Kidney (tissue), 14 donors: ENCODE results near the gene ZNF831. TPM values are rescaled to one million over a fixed set of nuclear protein-coding genes. Genes with fewer than 3 reads are reported as not detected.
A peak's percentile ranks its signal among the peaks of the same experiment; 100 is the strongest.

ENCODE experiments used
- DNase-seq, 5 donors: peaks; one replicate each; pipeline ENCODE4 v3.0.0-alpha.2; 2013 to 2020
- FAIRE-seq: peaks from 2 replicates; lab custom pipeline; 2012; peaks lifted over from hg19 to GRCh38; lab: Jason Lieb, UNC
- H3K27ac ChIP-seq, 2 donors: one replicate each; pipeline ENCODE4 v1.7.0; 2013; ENCODE audit warnings: low read depth in 2 of 2, low read length in 2 of 2, inconsistent platforms in 1 of 2
- H3K27me3 ChIP-seq: one replicate; pipeline ENCODE4 v1.7.1; 2013; ENCODE audit warnings: low read length, inconsistent platforms; ENCODE audit not compliant: control insufficient read depth, insufficient read depth
- H3K36me3 ChIP-seq, 3 donors: one replicate each; pipeline versions ENCODE4 v1.7.0 to v1.7.1; 2013; ENCODE audit warnings: low read length in 3 of 3, control low read depth in 1 of 3, inconsistent platforms in 1 of 3; ENCODE audit not compliant: insufficient read depth in 3 of 3, control insufficient read depth in 2 of 3
- H3K4me1 ChIP-seq, 3 donors: one replicate each; pipeline versions ENCODE4 v1.7.0 to v1.7.1; 2013; ENCODE audit warnings: low read length in 3 of 3, inconsistent platforms in 1 of 3, low read depth in 1 of 3; ENCODE audit not compliant: control insufficient read depth in 2 of 3, insufficient read depth in 2 of 3
- H3K4me3 ChIP-seq, 3 donors: one replicate each; pipeline versions ENCODE4 v1.7.0 to v1.8.1; 2013; ENCODE audit warnings: low read length in 3 of 3, control low read depth in 1 of 3, inconsistent platforms in 1 of 3
- H3K9ac ChIP-seq, 3 donors: one replicate each; pipeline versions ENCODE4 v1.7.0 to v1.7.1; 2013; ENCODE audit warnings: low read length in 3 of 3, control low read depth in 1 of 3, inconsistent platforms in 1 of 3
- H3K9me3 ChIP-seq, 3 donors: one replicate each; pipeline versions ENCODE4 v1.7.0 to v1.7.1; 2013; ENCODE audit warnings: low read length in 3 of 3, control low read depth in 1 of 3, inconsistent platforms in 1 of 3; ENCODE audit not compliant: control insufficient read depth in 2 of 3, insufficient read depth in 1 of 3
- intact Hi-C: fragments of 100-400 bp; cut with DNase I; formaldehyde crosslinking; loops from one replicate; pipeline ENCODE4 v1.11.1; 2022
- polyA plus RNA-seq: library from polyadenylated mRNA; stranded (reverse); fragments of 350-450 nt; fragmentation: Illumina TruSeq; extraction: RNeasy Lipid Tissue Mini Kit (QIAGEN cat#74804); gene quantifications from one replicate; pipeline ENCODE4 v1.2.3, GENCODE V29; 2014; ENCODE audit warnings: low read depth, low replicate concordance; ENCODE audit not compliant: insufficient read depth
- total RNA-seq: library from RNA; stranded (reverse); fragmentation: NEBNext Ultra II Directional; extraction: Animal tissue kit (Norgen Biotek cat#: 25700); gene quantifications from one replicate; pipeline ENCODE4 v1.2.1, GENCODE V29; 2021
- TF ChIP-seq, protein P1 (sequence below): IDR thresholded peaks from 3 replicates; pipeline ENCODE4 v1.5.1; 2012; ENCODE audit warnings: mild to moderate bottlenecking, moderate library complexity, borderline replicate concordance; ENCODE audit not compliant: insufficient read depth; ENCODE audit errors: extremely low read depth
- donor health status: control.
- donor health status: control.
- donor health status: control.
- donor health status: control.
- donor health status: control.
- donor health status: DM: yes; HTN: yes; CAD: no.
- donor health status: Normal renal cell carcinoma (clear cell type).

ZNF831 gene
- total and polyA plus RNA-seq, 2 donors from 2014 or later: 0.04 to 1.9 TPM

GRCh38 chr20:59273739-59274357, 110.2 kb downstream of the ZNF831 start:
- FAIRE-seq: no peak
- Histone ChIP-seq H3K9ac (no peak overlapping the region), H3K4me1 (no peaks in the 10 kb centered on the region), H3K27ac (no peak overlapping the region), H3K4me3 (no peak overlapping the region), H3K36me3 (no peaks in the 10 kb centered on the region), H3K27me3 (no peaks in the 10 kb centered on the region), H3K9me3 (no peaks in the 10 kb centered on the region)
- intact Hi-C loops: no loop called here
- peak in 4 of 5 donors; percentile 55 to 73 (median 67) for DNase-seq
- TF ChIP-seq, protein P1, sequence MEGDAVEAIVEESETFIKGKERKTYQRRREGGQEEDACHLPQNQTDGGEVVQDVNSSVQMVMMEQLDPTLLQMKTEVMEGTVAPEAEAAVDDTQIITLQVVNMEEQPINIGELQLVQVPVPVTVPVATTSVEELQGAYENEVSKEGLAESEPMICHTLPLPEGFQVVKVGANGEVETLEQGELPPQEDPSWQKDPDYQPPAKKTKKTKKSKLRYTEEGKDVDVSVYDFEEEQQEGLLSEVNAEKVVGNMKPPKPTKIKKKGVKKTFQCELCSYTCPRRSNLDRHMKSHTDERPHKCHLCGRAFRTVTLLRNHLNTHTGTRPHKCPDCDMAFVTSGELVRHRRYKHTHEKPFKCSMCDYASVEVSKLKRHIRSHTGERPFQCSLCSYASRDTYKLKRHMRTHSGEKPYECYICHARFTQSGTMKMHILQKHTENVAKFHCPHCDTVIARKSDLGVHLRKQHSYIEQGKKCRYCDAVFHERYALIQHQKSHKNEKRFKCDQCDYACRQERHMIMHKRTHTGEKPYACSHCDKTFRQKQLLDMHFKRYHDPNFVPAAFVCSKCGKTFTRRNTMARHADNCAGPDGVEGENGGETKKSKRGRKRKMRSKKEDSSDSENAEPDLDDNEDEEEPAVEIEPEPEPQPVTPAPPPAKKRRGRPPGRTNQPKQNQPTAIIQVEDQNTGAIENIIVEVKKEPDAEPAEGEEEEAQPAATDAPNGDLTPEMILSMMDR: no peak

GRCh38 chr20:59276938-59277337, 113.3 kb downstream of the ZNF831 start:
- H3K9ac ChIP-seq: no peak overlapping the region
- no peak overlapping the region for H3K4me3 ChIP-seq
- DNase-seq (peak in 3 of 5 donors; percentile 37 to 83 (median 73)), FAIRE-seq (no peak)
- no peaks in the 10 kb centered on the region for H3K27me3 ChIP-seq
- TF ChIP-seq, protein P1: no peak
- intact Hi-C loops: no loop called here
- no peaks in the 10 kb centered on the region for H3K36me3 ChIP-seq
- no peaks in the 10 kb centered on the region for H3K4me1 ChIP-seq
- H3K27ac ChIP-seq: no peak overlapping the region
- H3K9me3 ChIP-seq: no peaks in the 10 kb centered on the region

GRCh38 chr20:59284470-59284869, 120.8 kb downstream of the ZNF831 start:
- Histone ChIP-seq H3K4me1 (no peaks in the 10 kb centered on the region), H3K36me3 (no peaks in the 10 kb centered on the region), H3K9me3 (no peaks in the 10 kb centered on the region), H3K27ac (no peak overlapping the region), H3K9ac (no peak overlapping the region), H3K27me3 (no peaks in the 10 kb centered on the region), H3K4me3 (no peak overlapping the region)
- TF ChIP-seq, protein P1: no peak
- DNase-seq: no peak
- FAIRE-seq: no peak
- intact Hi-C loops: no loop called here

GRCh38 chr20:59289994-59290393, 126.4 kb downstream of the ZNF831 start:
- H3K9me3 ChIP-seq: no peaks in the 10 kb centered on the region
- H3K4me1 ChIP-seq: no peaks in the 10 kb centered on the region
- H3K27ac ChIP-seq: no peak overlapping the region
- H3K9ac ChIP-seq: no peak overlapping the region
- no peaks in the 10 kb centered on the region for H3K36me3 ChIP-seq
- TF ChIP-seq, protein P1: no peak
- DNase-seq (no peak), FAIRE-seq (no peak)
- intact Hi-C loops: no loop called here
- no peaks in the 10 kb centered on the region for H3K27me3 ChIP-seq
- H3K4me3 ChIP-seq: no peak overlapping the region
